Stimulated activated CD4-positive, alpha-beta T cell treated with anti-CD3 and anti-CD28 coated beads, Interleukin-12 subunit alpha, Interleukin-12 subunit beta, amount 100 ng/mL, for 4 hours (primary cell): ENCODE measurements around the gene BPIFB6.

Experiments
- DNase-seq: peaks from one replicate; pipeline ENCODE4 v3.0.0-alpha.2; 2020

Gene BPIFB6

DNA sequence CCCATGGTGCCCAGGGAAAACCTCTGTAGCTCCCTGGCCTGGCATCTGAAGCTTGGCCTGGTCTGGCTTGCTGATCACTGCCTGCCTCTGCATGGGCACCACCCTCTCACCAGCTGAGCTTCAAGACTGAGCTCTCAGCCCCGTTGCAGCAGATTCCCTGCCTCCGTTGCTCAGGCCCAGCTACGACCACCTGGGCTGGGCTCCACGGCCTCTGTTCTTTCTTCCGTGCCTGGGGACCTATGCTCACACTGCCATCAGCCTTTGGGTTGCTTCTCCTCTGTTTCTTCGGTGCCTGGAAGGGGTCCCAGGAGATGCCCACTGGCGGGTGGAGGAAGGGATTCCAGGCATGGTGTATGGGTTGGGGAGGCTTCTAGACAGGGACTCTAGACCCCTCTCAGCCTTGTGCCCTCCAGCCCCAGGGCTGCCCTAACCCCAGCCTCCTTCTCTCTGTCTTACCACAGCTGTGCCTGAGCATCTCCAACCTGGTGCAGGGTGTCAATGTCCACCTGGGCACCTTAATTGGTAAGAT, 14.8 kb upstream of the BPIFB6 start:
- no peak for DNase-seq

DNA sequence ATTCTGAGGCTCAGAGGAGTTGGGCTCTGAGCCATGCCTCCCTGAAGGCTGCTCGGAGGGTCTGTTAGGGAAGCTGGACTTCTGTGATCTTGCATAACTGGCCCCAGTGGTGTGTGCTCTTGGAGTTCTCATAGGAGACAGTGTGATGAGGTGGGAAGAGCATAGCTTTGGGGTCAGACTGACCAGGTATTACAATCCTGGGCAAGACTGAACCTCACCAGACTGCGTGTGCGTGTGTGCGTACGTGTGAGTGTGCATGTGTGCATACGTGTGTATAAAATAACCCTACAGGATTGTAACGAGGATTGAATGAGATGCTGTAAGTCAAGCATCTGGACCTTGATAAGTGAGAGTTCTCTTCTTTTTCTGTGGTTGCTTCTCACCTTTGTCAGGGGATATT, 13.9 kb upstream of the BPIFB6 start:
- no peak for DNase-seq

DNA sequence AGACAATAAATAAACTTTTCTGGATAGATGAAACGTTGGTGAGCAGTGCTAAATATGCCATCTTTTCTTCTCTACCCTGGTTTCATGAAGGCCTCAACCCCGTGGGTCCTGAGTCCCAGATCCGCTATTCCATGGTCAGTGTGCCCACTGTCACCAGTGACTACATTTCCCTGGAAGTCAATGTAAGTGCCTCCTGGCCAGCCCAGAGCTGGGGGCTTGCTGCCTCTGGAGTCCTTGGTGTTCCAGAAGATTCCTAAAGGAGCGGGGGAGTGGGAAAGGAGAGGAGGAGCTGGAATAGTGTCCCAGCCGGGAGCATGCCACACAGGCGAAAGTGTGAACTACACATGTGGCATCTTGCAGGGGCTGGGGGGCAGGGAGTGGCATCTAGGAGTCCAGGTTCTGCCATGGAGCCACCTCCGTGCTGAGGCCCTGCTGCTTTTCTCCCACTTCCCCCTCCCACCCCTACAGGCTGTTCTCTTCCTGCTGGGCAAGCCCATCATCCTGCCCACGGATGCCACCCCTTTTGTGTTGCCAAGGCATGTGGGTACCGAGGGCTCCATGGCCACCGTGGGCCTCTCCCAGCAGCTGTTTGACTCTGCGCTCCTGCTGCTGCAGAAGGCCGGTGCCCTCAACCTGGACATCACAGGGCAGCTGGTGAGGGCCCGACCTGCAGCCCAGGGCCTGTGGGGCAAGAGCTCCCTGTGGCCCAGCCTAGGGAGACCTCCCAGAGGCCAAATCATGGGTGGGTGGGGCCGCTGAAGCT, 13.1 kb upstream of the BPIFB6 start:
- DNase-seq: no peak

DNA sequence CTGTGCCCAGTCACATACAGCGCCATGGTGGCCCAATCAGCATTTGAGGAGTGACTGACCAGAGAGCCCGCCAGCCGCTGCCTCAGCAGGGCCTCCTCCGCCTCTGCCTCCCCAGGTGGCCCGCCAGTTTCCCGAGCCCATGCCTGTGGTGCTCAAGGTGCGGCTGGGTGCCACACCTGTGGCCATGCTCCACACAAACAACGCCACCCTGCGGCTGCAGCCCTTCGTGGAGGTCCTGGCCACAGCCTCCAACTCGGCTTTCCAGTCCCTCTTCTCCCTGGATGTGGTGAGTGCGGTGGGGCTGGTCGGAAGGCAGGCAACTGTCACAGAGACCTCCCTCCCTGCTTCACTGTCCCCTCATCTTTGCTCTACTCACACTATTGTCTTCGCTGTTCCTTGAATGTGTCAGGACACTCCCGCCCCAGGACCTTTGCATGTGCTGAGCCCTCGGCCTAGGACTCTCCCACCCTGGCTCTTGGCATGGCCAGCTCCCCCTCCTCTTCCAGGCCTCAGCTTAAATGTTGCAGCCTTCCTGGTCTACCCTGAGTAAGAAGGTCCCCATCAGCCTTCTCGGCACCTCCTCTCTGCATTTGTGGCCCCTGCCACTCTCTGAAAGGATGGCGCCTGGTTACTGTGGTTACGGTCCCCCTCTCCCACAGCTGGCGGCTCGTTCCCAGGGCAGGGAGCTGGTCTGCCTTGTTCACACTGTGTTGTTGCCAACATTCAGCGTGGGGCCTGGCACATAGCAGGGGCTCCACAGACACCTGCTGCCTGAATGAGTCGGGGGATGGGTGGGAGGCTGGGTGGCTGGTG, 11.8 kb upstream of the BPIFB6 start:
- no peak for DNase-seq

DNA sequence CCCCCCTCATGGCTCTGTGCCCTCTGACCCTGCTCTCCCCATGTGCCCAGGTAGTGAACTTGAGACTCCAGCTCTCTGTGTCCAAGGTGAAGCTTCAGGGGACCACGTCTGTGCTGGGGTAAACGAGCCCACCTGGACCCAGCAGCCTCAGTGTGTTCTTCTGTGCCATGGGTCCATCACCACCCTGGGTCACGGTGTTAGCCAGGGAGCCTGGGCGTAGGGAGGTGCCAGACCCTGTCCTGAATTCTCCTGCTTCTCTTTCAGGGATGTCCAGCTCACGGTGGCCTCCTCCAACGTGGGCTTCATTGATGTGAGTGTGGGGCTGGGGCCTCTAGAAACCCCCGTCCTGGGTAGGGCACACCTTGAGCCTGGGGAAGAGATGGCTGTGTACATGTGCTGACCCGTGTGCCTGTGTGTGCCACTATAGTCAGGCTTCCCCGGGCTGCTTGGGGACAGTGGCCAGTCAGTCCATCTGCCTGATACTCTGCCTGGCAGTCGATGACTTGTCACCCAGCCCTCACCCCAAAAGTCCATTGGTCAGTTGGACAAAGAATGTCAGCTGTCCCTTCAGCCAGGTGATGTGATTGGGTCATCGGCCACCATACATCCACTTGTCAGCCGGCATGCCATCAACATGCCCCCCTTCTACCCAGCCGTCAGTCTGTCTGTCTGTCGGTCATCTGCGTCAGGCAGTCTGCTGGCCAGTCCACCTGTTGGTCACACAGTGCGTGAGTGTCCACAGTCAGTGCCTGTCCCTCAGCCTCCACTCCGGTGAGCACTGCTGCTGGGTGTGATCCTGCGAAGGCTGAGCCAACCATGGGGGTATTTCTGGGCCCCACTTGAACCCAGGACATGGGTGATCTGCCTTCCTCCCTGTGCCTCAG, 10.9 kb upstream of the BPIFB6 start:
- DNase-seq: no peak

DNA sequence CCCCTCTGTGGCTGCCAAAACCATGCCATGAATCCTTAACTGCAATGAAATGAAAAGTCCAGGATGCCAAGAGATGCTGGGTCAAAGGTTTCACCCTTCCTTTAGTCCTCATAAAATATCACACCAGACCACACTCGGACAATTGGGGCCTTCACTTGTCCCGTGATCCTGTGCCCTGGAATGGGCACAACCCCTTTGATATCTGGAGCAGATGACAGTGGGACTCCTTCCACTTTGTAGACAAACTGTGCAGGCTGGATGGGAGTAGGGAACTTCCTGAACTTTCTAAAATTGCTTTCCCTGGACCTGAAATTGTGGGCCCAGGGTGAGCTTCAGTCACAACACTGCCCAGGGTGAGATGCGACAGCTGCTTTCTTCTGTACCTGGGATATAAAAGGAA, 9.6 kb upstream of the BPIFB6 start:
- no peak for DNase-seq

DNA sequence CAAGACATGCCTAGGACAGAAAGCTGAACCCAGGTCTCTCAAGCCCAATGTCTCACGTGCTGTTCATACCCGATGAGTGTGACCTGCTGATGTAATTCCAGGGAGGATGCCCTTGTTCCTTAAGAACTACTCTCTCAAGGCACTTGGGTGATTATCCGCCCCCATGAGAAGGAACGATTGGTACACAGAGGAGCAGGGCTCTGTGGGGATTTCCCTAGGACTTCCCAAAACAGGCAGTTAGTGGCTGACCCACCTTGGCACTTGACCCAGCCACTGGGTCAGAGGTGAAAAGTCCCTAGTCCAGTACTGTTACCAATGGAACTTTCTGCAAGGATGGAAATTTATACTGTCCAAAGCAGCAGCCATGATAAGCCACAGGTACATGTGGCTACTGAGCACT, 9.2 kb upstream of the BPIFB6 start:
- DNase-seq: no peak

DNA sequence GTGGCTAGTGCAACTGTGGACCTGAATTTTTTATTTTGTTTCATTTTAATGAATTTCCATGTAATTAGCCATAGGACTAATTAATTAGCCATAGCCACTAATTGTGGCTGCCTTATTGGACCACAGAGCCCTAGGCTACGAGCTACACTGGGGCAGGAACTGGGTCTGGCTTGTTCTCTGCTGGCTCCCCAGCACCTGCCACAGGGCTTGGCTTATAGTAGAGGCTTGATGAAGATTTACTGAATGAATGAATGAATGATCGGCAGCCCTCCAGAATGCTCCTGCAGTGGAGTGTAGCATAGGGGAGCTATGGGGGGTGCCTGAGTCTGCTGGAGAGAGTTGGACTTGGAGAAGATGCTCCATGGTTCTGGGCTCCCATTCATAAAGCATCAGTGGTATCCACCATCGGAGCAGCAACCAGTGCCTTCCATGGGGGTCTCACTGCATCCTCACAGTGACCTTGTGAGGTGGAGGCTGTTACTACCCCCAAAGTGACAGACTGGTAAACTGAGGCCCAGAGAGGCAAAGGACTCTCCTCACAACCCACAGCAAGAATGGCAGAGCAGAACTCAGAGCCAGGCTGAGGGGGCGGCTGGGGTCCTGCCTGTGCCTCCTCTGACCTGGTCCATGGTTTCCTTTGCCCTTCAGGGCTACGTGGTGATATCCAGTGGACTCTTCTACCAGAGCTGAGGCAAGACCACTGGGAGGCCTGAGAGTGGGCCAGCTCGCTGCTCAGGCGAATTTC, 8.6 kb upstream of the BPIFB6 start:
- no peak for DNase-seq

DNA sequence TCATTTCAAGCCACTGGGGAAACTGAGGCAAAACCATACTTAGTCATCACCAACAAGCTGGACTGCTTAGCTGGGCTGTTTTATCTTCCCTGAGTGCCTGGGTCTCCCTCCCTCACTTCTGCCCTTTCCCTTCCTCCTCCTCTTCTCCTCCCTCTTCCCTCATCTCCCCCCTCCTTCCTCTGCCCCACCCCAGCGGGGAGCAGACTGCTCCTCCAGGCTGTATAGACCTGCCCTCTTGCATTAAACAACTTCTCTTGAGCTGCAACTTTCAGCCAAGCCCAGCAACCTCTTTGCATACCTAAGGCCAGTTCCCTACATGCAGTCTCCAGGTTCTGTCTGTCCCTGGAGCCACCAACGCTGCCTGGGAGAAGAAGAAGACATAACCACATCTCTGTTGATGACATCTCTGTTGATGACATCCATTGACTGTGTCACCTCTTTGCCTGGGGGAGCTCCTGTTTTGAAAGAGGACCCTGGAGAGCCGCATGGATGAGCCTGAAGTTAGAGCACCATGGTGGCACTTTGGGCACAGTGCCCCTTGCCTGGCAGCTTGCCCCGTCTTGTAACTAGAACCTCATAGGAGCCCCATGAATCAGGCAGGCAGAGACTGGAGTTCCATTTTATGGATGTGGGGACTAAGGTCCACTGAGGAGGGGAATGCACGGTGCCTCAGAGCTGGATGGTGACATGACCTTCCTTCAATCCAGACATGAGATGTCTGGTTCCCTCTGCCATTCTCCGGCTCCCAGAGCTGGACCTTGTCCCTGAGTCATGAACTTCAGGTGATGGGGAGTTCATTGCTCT, 7.8 kb upstream of the BPIFB6 start:
- no peak for DNase-seq

DNA sequence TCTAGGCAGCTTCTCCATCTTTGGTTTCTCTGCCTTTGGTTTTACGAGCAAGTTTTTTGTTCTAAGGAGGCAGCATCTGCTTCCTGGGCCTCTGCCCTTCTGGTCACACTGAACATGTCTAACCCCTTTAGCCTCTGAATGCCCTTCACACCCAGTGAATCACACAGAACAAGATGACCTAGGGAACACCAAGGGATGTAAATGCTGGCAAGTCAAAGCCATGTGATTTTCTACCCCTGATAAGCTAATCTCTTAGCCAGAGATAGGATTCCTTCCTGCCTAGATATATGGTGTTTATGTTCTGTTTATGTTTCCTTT, 7.2 kb upstream of the BPIFB6 start:
- DNase-seq: no peak

DNA sequence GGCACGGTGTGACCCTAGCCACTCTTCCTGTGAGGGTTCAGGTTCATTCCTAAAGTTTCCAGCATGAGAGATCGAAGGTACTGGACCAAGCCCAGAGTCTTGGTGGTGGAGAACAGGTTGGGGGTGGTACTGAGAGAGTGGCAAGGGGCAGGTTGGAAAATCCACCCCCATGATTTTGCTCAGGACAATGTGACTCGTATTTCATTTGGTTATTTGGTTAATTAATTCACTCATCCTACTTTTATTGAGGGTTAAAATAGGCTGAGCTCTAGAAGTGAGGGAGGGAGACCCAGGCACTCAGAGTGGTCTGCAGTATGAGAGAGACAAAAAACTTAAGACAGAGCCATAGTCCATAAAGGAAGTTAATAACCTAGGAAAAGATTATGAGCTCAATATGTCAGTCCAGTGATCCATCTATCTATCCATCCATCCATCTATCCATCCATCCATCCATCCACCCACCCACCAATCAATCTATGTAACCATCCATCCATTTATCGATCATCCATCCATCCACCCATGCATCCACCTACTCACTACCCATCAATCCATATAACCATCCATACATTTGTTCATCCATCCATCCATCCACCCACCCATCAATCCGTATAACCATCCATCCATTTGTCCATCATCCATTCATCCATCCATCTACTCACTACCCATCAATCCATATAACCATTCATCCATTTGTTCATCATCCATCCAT, 6.7 kb upstream of the BPIFB6 start:
- DNase-seq: no peak

DNA sequence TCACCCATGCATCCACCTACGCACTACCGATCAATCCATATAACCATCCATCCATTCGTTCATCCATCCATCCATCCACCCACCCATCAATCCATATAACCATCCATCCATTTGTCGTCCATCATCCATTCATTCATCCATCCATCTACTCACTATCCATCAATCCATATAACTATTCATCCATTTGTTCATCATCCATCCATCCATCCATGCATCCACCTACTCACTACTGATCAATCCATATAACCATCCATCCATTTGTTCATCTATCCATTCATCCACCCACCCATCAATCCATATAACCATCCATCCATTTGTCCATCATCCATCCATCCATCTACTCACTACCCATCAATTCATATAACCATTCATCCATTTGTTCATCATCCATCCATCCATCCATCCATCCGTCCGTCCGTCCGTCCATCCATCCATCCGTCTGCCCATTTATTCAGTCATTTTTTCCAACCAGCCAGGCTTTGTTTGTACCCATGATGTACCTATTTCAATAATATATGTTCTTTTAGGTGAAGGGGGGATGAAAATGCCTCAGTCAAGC, 6.1 kb upstream of the BPIFB6 start:
- no peak for DNase-seq

DNA sequence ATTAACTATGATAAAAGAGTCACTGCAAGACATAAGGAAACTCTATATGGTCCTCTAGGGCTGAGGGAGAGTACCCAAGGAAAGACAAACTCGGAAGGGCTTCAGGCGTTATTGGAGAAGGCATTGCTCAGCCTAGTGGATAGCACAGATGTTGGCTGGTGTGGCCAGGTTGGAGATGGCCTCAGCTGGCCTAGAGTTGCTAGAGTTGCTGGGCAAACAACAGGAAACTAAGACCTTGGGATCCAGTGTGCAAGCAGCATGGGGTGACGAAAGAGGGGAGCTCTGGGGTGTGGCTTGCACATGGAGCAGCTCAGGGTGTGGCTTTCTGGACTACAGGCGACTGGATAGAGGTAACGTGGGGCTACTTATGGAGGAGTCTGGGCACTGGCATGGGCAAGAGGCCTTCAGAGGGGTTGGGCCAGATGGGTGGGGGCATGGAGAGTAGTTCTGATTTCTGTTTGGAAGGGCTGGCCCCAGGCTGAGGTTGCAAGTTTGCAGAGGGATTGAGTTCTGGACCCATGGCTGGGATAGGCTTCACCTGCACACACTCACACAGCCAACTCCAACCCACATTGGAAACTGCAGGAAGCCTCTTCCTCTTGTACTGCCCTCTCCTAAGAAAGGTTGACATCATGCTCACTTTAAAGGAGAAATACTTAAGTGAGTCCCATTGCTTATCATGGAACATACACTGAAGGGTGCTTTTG, 5.2 kb upstream of the BPIFB6 start:
- DNase-seq: no peak

DNA sequence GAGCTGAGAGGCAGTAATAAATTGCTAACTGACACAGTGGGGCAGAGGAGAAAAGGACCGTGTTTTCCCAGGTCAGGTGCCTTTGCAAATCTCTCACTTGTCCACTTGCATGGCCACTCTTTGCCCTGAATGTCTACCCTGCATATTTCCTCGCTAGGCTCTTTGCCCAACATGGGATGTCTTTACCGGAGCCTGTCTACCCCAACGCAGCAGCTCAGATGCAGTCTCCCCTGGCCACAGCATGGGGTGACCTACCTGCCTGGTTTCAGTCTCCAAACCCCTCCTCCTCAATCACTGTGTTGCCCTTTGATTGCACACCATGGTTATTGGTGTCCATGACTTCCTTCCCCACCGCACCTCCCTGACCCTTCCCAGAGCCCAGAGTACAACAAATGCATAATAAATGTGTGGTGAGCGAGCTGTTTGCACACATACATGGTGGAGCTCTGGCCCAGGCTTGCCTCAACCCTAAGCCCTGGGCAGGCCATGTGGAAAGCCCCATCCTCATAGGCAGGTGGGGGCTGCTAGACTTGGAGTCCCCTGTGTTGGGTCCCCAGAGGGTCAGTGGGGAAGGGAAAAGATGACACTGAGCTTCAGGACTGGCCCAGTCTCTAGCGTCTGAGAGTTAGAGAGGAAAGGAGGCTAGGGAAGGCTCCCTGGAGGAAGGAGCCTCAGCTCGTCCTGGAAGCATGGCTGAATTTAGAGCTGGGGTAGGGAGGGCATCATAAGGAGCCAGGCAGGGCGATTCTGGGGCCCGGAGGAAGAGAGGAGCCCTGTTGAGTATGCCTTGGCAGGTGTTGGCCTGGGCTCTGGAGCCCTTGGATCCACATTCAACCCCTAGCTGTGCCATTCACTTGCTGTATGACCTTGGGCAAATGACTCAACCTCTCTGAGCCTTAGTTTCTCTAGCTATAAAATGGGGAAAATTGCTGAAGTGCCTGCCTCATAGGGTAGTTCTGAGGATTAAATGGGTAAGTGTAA, 4.4 kb upstream of the BPIFB6 start:
- DNase-seq: no peak

DNA sequence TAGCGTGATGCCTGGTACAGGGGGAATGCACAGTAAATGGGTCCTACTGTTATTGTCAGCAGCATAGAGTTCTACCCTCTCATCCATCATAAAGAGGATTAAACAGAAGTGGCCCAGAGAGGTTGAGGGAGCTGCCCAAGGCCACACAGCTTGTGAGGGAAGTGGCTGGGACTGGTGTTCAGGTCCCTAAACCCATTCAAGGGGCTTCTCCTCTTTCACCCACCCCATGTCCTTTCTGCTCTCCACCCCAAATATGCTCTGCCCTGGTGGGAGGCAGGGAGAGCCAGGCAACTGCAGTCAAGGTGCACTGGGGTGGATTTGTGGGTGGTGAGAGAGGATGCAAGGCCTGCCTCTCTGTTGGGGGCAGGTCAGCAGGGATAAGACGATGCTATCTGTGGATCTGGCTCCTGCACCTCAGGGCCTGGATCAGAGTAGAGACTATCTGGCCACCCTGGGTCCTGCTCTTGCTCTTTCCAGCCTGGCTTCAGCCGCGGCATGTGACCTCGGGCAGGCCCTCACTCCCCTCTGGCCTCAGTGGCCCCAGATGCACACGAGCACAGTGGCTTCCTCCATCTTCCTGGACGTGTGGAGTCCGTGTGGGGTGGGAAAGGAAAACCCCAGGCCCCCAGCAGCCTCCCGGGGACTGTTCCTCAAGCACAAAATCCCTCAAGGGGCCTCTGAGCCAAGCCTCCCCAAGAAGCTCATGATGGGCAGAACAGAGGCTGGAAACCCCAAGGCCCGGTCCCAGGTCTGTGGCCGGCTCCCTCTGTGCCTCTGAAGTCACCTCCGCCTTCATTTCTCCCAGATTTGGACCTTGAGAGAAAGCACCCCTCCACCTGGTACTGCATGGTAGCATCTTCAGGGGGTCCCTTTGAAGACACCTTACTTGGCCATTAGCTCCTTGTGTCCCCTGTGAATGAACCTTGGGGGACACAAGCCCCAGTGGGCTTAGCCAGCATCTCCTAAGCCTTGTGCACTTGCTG, 3.4 kb upstream of the BPIFB6 start:
- no peak for DNase-seq

DNA sequence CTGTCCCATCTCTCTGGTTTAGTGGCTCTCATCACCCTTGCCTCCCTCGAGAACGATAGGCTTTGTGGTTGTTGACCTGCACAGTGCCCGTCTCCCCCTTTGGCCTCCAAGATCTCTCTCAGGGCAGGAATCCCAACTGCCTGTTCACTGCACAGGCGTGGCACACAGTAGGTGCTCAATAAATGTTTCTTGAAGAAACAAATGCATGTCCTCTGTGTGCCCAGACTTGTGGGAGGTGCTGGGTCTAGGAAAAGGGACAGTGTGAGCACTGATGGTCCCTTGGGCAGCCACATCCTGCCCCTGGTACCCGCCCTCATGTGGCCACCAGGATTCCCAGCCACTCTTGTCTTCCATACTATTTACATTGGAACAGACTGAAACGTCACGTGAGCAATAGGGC, 2.6 kb upstream of the BPIFB6 start:
- no peak for DNase-seq

DNA sequence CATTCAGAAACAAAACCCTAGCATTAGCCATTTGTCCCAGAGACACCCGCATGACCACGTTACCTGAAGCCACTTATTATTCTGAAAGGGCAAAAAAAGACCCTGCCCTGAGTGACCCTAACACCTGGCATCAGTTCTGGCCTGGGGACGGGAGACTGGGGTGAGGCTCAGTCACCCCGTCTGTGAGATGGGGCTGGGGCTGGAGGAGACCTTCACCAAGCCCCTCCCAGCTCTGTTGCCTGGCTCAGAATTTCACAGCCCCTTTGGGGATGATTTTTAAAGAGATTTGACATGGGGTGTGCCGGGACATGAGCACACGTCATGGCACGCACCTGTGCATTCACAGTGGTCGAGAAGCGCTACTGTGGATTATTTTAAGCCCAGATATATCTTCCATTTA, 1.4 kb upstream of the BPIFB6 start:
- DNase-seq: no peak

DNA sequence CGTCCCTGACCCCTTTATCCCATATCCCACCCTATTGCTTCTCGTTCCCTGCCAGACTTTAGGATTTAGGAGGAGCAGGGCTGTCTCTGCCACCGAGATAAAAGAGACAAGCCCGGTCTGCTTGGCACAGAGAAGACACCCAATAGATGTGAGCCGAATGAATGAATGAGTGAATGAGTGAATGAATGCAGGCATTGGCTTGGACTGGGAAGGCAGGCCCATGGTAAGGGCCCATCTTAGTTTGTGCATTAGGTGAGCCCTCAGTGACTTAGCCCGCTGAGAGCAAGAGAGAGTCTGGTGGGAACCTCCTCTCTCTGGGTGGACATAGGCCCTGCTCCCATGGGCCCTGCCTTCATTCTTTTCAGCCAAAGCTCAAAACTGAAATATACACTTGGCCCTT, 879 bp upstream of the BPIFB6 start:
- DNase-seq: no peak
